ENCODE measurements around the gene PDGFB. TPM values are rescaled to one million over a fixed set of nuclear protein-coding genes. Genes with fewer than 3 reads are reported as not detected.

The PDGFB gene
- total and polyA plus RNA-seq, 2 experiments from 2014 or later, result 2.2 to 8.0 TPM

DNA sequence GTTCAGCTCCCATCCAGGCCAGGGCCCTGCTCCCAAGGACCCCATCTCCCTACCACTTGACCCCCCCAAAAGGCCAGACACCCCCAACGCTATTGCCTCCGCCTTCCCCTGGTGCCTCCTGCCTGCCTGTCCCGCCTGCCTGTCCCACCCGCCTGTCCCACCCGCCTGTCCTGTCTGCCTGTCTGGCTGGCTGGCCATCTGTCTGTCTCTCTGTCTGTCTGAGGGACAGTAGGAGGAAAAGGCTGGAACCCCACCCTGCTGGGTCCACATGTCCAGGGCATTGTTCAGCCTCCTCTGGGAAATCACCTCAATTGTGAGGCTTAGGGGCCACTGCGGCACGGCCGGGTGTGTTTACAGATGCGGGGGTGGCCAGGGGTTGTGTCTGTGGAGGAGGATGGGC lies 67.0 kb downstream of the PDGFB start (continued):
- TF ChIP-seq, protein P1, sequence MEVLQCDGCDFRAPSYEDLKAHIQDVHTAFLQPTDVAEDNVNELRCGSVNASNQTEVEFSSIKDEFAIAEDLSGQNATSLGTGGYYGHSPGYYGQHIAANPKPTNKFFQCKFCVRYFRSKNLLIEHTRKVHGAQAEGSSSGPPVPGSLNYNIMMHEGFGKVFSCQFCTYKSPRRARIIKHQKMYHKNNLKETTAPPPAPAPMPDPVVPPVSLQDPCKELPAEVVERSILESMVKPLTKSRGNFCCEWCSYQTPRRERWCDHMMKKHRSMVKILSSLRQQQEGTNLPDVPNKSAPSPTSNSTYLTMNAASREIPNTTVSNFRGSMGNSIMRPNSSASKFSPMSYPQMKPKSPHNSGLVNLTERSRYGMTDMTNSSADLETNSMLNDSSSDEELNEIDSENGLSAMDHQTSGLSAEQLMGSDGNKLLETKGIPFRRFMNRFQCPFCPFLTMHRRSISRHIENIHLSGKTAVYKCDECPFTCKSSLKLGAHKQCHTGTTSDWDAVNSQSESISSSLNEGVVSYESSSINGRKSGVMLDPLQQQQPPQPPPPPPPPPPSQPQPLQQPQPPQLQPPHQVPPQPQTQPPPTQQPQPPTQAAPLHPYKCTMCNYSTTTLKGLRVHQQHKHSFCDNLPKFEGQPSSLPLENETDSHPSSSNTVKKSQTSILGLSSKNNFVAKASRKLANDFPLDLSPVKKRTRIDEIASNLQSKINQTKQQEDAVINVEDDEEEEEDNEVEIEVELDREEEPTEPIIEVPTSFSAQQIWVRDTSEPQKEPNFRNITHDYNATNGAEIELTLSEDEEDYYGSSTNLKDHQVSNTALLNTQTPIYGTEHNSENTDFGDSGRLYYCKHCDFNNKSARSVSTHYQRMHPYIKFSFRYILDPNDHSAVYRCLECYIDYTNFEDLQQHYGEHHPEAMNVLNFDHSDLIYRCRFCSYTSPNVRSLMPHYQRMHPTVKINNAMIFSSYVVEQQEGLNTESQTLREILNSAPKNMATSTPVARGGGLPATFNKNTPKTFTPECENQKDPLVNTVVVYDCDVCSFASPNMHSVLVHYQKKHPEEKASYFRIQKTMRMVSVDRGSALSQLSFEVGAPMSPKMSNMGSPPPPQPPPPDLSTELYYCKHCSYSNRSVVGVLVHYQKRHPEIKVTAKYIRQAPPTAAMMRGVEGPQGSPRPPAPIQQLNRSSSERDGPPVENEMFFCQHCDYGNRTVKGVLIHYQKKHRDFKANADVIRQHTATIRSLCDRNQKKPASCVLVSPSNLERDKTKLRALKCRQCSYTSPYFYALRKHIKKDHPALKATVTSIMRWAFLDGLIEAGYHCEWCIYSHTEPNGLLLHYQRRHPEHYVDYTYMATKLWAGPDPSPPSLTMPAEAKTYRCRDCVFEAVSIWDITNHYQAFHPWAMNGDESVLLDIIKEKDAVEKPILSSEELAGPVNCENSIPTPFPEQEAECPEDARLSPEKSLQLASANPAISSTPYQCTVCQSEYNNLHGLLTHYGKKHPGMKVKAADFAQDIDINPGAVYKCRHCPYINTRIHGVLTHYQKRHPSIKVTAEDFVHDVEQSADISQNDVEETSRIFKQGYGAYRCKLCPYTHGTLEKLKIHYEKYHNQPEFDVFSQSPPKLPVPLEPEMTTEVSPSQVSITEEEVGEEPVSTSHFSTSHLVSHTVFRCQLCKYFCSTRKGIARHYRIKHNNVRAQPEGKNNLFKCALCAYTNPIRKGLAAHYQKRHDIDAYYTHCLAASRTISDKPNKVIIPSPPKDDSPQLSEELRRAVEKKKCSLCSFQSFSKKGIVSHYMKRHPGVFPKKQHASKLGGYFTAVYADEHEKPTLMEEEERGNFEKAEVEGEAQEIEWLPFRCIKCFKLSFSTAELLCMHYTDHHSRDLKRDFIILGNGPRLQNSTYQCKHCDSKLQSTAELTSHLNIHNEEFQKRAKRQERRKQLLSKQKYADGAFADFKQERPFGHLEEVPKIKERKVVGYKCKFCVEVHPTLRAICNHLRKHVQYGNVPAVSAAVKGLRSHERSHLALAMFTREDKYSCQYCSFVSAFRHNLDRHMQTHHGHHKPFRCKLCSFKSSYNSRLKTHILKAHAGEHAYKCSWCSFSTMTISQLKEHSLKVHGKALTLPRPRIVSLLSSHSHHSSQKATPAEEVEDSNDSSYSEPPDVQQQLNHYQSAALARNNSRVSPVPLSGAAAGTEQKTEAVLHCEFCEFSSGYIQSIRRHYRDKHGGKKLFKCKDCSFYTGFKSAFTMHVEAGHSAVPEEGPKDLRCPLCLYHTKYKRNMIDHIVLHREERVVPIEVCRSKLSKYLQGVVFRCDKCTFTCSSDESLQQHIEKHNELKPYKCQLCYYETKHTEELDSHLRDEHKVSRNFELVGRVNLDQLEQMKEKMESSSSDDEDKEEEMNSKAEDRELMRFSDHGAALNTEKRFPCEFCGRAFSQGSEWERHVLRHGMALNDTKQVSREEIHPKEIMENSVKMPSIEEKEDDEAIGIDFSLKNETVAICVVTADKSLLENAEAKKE (CRISPR knock-in tag; IDR thresholded peaks at IDR 0.05), result no peak
- TF ChIP-seq POLR2AphosphoS5 (IDR thresholded peaks at IDR 0.05; ENCODE audit: low read depth), result no peak
- TF ChIP-seq CREB1 (CRISPR knock-in tag; IDR thresholded peaks at IDR 0.05; ENCODE audit: low read depth), result no peak
- TF ChIP-seq, protein P2, sequence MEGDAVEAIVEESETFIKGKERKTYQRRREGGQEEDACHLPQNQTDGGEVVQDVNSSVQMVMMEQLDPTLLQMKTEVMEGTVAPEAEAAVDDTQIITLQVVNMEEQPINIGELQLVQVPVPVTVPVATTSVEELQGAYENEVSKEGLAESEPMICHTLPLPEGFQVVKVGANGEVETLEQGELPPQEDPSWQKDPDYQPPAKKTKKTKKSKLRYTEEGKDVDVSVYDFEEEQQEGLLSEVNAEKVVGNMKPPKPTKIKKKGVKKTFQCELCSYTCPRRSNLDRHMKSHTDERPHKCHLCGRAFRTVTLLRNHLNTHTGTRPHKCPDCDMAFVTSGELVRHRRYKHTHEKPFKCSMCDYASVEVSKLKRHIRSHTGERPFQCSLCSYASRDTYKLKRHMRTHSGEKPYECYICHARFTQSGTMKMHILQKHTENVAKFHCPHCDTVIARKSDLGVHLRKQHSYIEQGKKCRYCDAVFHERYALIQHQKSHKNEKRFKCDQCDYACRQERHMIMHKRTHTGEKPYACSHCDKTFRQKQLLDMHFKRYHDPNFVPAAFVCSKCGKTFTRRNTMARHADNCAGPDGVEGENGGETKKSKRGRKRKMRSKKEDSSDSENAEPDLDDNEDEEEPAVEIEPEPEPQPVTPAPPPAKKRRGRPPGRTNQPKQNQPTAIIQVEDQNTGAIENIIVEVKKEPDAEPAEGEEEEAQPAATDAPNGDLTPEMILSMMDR (conservative IDR thresholded peaks at IDR 0.05; ENCODE audit: low read depth in 2 of 2), result no peak
- no peak for TF ChIP-seq ZNF331 (CRISPR knock-in tag; IDR thresholded peaks at IDR 0.05; ENCODE audit: low read depth)
- TF ChIP-seq EZH2phosphoT487 (IDR thresholded peaks at IDR 0.05; ENCODE audit: unreplicated experiment), result no peak
- TF ChIP-seq EZH2 (IDR thresholded peaks at IDR 0.05; ENCODE audit: low read depth, unreplicated experiment), result no peak
- TF ChIP-seq, protein P3, sequence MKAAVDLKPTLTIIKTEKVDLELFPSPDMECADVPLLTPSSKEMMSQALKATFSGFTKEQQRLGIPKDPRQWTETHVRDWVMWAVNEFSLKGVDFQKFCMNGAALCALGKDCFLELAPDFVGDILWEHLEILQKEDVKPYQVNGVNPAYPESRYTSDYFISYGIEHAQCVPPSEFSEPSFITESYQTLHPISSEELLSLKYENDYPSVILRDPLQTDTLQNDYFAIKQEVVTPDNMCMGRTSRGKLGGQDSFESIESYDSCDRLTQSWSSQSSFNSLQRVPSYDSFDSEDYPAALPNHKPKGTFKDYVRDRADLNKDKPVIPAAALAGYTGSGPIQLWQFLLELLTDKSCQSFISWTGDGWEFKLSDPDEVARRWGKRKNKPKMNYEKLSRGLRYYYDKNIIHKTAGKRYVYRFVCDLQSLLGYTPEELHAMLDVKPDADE (IDR thresholded peaks at IDR 0.05), result no peak
- TF ChIP-seq ZNF114 (CRISPR knock-in tag; IDR thresholded peaks at IDR 0.05), result no peak

Data from GM23338 (cell line).